22Rv1 (cell line): ENCODE results near the gene ITPR2.

Experiments
- H3K27ac ChIP-seq: fragments of 450-650 bp; 2 replicates; pipeline ENCODE4 v1.5.1; 2017
- CTCF ChIP-seq: fragments of 450-650 bp; IDR thresholded peaks from 2 replicates; pipeline ENCODE4 v1.5.1; 2017; ENCODE audit warnings: mild to moderate bottlenecking
- ZFX ChIP-seq: fragments of 450-650 bp; IDR thresholded peaks from 2 replicates; pipeline ENCODE4 v1.6.1; 2017; ENCODE audit warnings: antibody characterized with exemption, borderline replicate concordance

ITPR2 gene

GRCh38 chr12:26406813-26407212 lies 426.2 kb downstream of the ITPR2 start:
- TF ChIP-seq ZFX (no peak), CTCF (no peak)
- H3K27ac ChIP-seq = no peak overlapping the region

DNA sequence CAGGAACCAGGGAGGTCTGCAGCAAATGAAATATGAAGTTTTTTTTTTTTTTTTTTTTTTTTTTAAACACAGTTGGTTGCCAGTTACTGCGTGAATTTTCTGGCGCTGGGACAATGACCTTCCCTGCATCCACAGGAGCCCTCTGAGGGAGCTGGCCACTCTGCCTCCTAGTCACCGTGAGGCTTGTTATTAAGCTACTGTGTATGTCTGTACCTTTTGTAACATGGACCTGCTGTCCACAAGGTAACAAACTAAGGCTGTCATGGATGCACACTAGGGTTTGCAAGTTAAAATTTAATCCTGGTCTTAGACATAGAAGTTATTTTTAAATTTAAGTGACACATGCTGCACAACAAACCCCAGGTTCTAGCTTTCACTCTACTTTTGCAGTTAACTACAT lies 426.6 kb downstream of the ITPR2 start:
- no peak overlapping the region for H3K27ac ChIP-seq
- no peak for TF ChIP-seq ZFX

DNA sequence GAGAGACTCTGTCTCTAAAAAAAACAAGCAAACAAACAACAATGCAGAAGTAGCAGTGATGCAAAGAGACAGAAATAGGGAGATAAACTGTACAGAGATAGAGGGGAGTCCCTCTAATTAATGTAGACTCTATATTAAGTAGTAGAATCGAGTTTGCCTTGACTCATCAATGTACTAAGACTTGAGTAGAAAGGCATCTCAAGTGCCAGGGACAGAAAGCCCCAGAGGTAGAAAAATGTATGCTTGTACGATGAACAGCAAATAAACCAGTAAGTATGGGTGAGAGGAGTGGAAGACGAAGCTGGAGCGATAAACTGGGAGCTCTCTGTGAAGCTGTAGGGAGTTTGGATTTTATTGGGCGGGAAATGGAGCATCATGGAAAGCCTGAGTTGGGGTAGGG lies 429.4 kb downstream of the ITPR2 start:
- no peak overlapping the region for H3K27ac ChIP-seq
- TF ChIP-seq ZFX (no peak), CTCF (no peak)

GRCh38 chr12:26402648-26403047 lies 430.3 kb downstream of the ITPR2 start:
- no peak overlapping the region for H3K27ac ChIP-seq
- TF ChIP-seq ZFX (no peak), CTCF (peak; percentile 64)

GRCh38 chr12:26401874-26402273 lies 431.1 kb downstream of the ITPR2 start:
- TF ChIP-seq ZFX = no peak
- no peak for TF ChIP-seq CTCF
- H3K27ac ChIP-seq = no peak overlapping the region

- TF ChIP-seq CTCF = no peak
- TF ChIP-seq ZFX = no peak
- no peak overlapping the region for H3K27ac ChIP-seq
These were observed 432.4 kb downstream of the ITPR2 start for GRCh38 chr12:26400627-26401026.

DNA sequence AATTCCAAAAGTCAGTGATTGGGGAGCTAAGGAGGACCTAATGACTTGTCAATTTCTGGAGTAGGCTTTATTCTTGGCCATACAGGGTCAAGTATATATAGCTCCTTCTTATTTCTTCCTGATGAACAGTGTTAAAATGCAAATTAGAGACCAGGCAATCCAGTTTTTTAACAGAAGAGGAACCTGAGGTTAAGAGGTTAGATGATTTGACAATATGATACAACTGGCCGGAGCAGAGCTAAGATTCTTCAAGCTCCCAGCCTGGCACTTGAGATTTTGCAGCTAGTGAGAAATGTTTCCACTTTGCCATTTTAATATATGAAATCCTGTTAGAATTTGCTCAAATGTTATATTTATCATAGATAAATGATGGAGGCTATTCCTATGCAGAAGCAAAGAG lies 433.6 kb downstream of the ITPR2 start:
- TF ChIP-seq CTCF = no peak
- TF ChIP-seq ZFX = no peak
- H3K27ac ChIP-seq = no peak overlapping the region

DNA sequence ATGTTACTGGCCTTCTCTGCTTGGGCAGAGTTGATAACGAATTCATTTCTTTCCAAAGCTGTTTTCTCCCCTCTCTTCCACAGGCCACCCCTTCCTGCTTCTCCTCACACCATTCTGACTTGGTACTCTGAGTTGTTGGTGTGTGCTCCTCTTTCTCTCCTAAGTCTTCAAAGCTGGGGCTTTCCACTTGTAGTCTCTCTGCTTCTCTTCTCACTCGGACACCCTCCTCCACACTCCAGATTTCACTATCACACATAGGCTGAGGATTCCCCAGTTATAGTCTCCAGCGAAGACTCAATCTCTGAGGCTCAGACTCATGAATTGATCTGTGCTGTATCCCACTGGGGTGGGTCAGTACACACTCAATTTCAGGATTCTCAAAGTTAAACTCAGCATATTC lies 436.6 kb downstream of the ITPR2 start:
- no peak overlapping the region for H3K27ac ChIP-seq
- no peak for TF ChIP-seq CTCF
- no peak for TF ChIP-seq ZFX
